IPS-18a (cell line): Measurements from ENCODE around the gene CRISP3.

Source experiments
- H3K27ac ChIP-seq: one replicate; pipeline ENCODE4 v1.5.1; 2013; ENCODE audit warnings: low read length
- H3K27me3 ChIP-seq: one replicate; pipeline ENCODE4 v1.6.1; 2013; ENCODE audit warnings: mild to moderate bottlenecking, low read length; ENCODE audit not compliant: control insufficient read depth, insufficient read depth
- H3K36me3 ChIP-seq: one replicate; pipeline ENCODE4 v1.6.1; 2013; ENCODE audit warnings: low read depth, low read length; ENCODE audit not compliant: control insufficient read depth
- H3K4me1 ChIP-seq: one replicate; pipeline ENCODE4 v1.6.1; 2013; ENCODE audit warnings: low read depth, low read length; ENCODE audit not compliant: control insufficient read depth
- H3K4me3 ChIP-seq: one replicate; pipeline ENCODE4 v1.5.1; 2013; ENCODE audit warnings: low read length
- H3K9ac ChIP-seq: one replicate; pipeline ENCODE4 v1.6.1; 2013; ENCODE audit warnings: mild to moderate bottlenecking, low read length, moderate library complexity
- H3K9me3 ChIP-seq: one replicate; pipeline ENCODE4 v1.6.1; 2013; ENCODE audit warnings: low read depth, low read length; ENCODE audit not compliant: control insufficient read depth

CRISP3 gene

GRCh38 chr6:49744259-49744658 lies at the start of gene CRISP3:
Gene CRISP3 (minus strand): TSS chr6:49744388. CDS start chr6:49744367, 21 bp downstream.
- Histone ChIP-seq H3K9ac (no peak within 1 kb of the TSS), H3K27me3 (no peaks in the 10 kb centered on the region), H3K4me1 (no peaks in the 10 kb centered on the region), H3K9me3 (no peaks in the 10 kb centered on the region), H3K4me3 (no peak within 1 kb of the TSS), H3K27ac (no peak within 1 kb of the TSS), H3K36me3 (no peaks in the 10 kb centered on the region)

GRCh38 chr6:49790341-49790740 lies 46.2 kb upstream of the CRISP3 start:
- H3K9me3 ChIP-seq: no peaks in the 10 kb centered on the region
- H3K27me3 ChIP-seq: no peaks in the 10 kb centered on the region
- no peaks in the 10 kb centered on the region for H3K36me3 ChIP-seq
- no peak overlapping the region for H3K27ac ChIP-seq
- H3K9ac ChIP-seq: no peak overlapping the region
- H3K4me1 ChIP-seq: no peaks in the 10 kb centered on the region
- H3K4me3 ChIP-seq: no peak overlapping the region

- H3K4me3 ChIP-seq: no peak within 1 kb of the TSS
- no peaks in the 10 kb centered on the region for H3K4me1 ChIP-seq
- H3K27ac ChIP-seq: no peak within 1 kb of the TSS
- no peaks in the 10 kb centered on the region for H3K36me3 ChIP-seq
- H3K9ac ChIP-seq: no peak within 1 kb of the TSS
- H3K9me3 ChIP-seq: no peaks in the 10 kb centered on the region
- no peaks in the 10 kb centered on the region for H3K27me3 ChIP-seq
Measured at GRCh38 chr6:49787176-49787575, 43.0 kb upstream of the CRISP3 start, which contains the start of gene PGK2. Gene PGK2 (minus strand): TSS chr6:49787285. CDS start chr6:49787187, 98 bp downstream.

- Histone ChIP-seq H3K9ac (no peak overlapping the region), H3K27ac (no peak overlapping the region), H3K4me3 (no peak overlapping the region), H3K9me3 (no peaks in the 10 kb centered on the region), H3K36me3 (no peaks in the 10 kb centered on the region), H3K27me3 (no peaks in the 10 kb centered on the region), H3K4me1 (no peaks in the 10 kb centered on the region)
Measured at GRCh38 chr6:49784272-49784671, 40.1 kb upstream of the CRISP3 start.

- Histone ChIP-seq H3K9me3 (no peaks in the 10 kb centered on the region), H3K4me3 (no peak overlapping the region), H3K27ac (no peak overlapping the region), H3K9ac (no peak overlapping the region), H3K27me3 (no peaks in the 10 kb centered on the region), H3K36me3 (no peaks in the 10 kb centered on the region), H3K4me1 (no peaks in the 10 kb centered on the region)
Measured at GRCh38 chr6:49782725-49783124, 38.5 kb upstream of the CRISP3 start.

GRCh38 chr6:49782293-49782692 lies 38.1 kb upstream of the CRISP3 start:
- no peak overlapping the region for H3K4me3 ChIP-seq
- no peak overlapping the region for H3K9ac ChIP-seq
- no peak overlapping the region for H3K27ac ChIP-seq
- no peaks in the 10 kb centered on the region for H3K27me3 ChIP-seq
- no peaks in the 10 kb centered on the region for H3K9me3 ChIP-seq
- H3K36me3 ChIP-seq: no peaks in the 10 kb centered on the region
- no peaks in the 10 kb centered on the region for H3K4me1 ChIP-seq

GRCh38 chr6:49776444-49776843 lies 32.3 kb upstream of the CRISP3 start:
- H3K9me3 ChIP-seq: no peaks in the 10 kb centered on the region
- H3K36me3 ChIP-seq: no peaks in the 10 kb centered on the region
- no peak overlapping the region for H3K9ac ChIP-seq
- no peak overlapping the region for H3K27ac ChIP-seq
- H3K27me3 ChIP-seq: no peaks in the 10 kb centered on the region
- H3K4me1 ChIP-seq: no peaks in the 10 kb centered on the region
- no peak overlapping the region for H3K4me3 ChIP-seq

GRCh38 chr6:49775043-49775442 lies 30.9 kb upstream of the CRISP3 start:
- Histone ChIP-seq H3K27ac (no peak overlapping the region), H3K9me3 (no peaks in the 10 kb centered on the region), H3K9ac (no peak overlapping the region), H3K4me3 (no peak overlapping the region), H3K4me1 (no peaks in the 10 kb centered on the region), H3K36me3 (no peaks in the 10 kb centered on the region), H3K27me3 (no peaks in the 10 kb centered on the region)

GRCh38 chr6:49772285-49772684 lies 28.1 kb upstream of the CRISP3 start:
- no peak overlapping the region for H3K9ac ChIP-seq
- H3K4me3 ChIP-seq: no peak overlapping the region
- no peaks in the 10 kb centered on the region for H3K27me3 ChIP-seq
- no peaks in the 10 kb centered on the region for H3K9me3 ChIP-seq
- no peak overlapping the region for H3K27ac ChIP-seq
- H3K4me1 ChIP-seq: no peaks in the 10 kb centered on the region
- H3K36me3 ChIP-seq: no peaks in the 10 kb centered on the region

GRCh38 chr6:49766762-49767161 lies 22.6 kb upstream of the CRISP3 start:
- Histone ChIP-seq H3K4me1 (no peaks in the 10 kb centered on the region), H3K9ac (no peak overlapping the region)

GRCh38 chr6:49764571-49765236 lies 20.5 kb upstream of the CRISP3 start:
- no peaks in the 10 kb centered on the region for H3K36me3 ChIP-seq
- H3K9me3 ChIP-seq: no peaks in the 10 kb centered on the region
- no peaks in the 10 kb centered on the region for H3K27me3 ChIP-seq
- no peak overlapping the region for H3K4me3 ChIP-seq
- H3K4me1 ChIP-seq: no peaks in the 10 kb centered on the region
- H3K27ac ChIP-seq: no peak overlapping the region
- H3K9ac ChIP-seq: no peak overlapping the region

More at GRCh38 chr6:49766762-49767161, 22.6 kb upstream of the CRISP3 start:
- H3K27me3 ChIP-seq: no peaks in the 10 kb centered on the region
- no peaks in the 10 kb centered on the region for H3K9me3 ChIP-seq
- H3K36me3 ChIP-seq: no peaks in the 10 kb centered on the region
- no peak overlapping the region for H3K4me3 ChIP-seq
- no peak overlapping the region for H3K27ac ChIP-seq

- Histone ChIP-seq H3K36me3 (no peaks in the 10 kb centered on the region), H3K9ac (no peak overlapping the region), H3K9me3 (no peaks in the 10 kb centered on the region), H3K4me3 (no peak overlapping the region), H3K4me1 (no peaks in the 10 kb centered on the region), H3K27ac (no peak overlapping the region), H3K27me3 (no peaks in the 10 kb centered on the region)
Measured at GRCh38 chr6:49743429-49743828, 759 bp downstream of the CRISP3 start.
